ENCODE data around the gene WRNIP1.
"Not testable (repeated sequence)": the region's sequence is repeated elsewhere in the genome, so short reads cannot be mapped to it uniquely, and the experiment has no call there.

WRNIP1 gene

GRCh38 chr6:2758980-2759379 is 6.2 kb upstream of the WRNIP1 start:
- TF ChIP-seq CTCF (IDR thresholded peaks at IDR 0.05; ENCODE audit: low read depth, low read length, missing control alignments) = no peak
- DNase-seq (ENCODE audit: extremely low read depth, low read depth) = no peak
- H3K4me3 ChIP-seq (replicated peaks; ENCODE audit: low read depth, low read length) = no peak overlapping the region

GRCh38 chr6:2760882-2761842 is 4.0 kb upstream of the WRNIP1 start:
- no peak overlapping the region for H3K4me3 ChIP-seq (replicated peaks; ENCODE audit: low read depth, low read length)
- TF ChIP-seq CTCF (IDR thresholded peaks at IDR 0.05; ENCODE audit: low read depth, low read length, missing control alignments) = peak; percentile 5
- no peak for DNase-seq (ENCODE audit: extremely low read depth, low read depth)

GRCh38 chr6:2762868-2763267 is 2.3 kb upstream of the WRNIP1 start:
- not testable (repeated sequence) for H3K4me3 ChIP-seq (replicated peaks; ENCODE audit: low read depth, low read length); DNase-seq (ENCODE audit: extremely low read depth, low read depth)

GRCh38 chr6:2763345-2763841 is 1.8 kb upstream of the WRNIP1 start:
- TF ChIP-seq CTCF (IDR thresholded peaks at IDR 0.05; ENCODE audit: low read depth, low read length, missing control alignments) = no peak
- no peak overlapping the region for H3K4me3 ChIP-seq (replicated peaks; ENCODE audit: low read depth, low read length)
- no peak for DNase-seq (ENCODE audit: extremely low read depth, low read depth)

- H3K4me3 ChIP-seq (replicated peaks; ENCODE audit: low read depth, low read length) = peak overlapping the region; percentile 52
- TF ChIP-seq CTCF (IDR thresholded peaks at IDR 0.05; ENCODE audit: low read depth, low read length, missing control alignments) = no peak
- no peak for DNase-seq (ENCODE audit: extremely low read depth, low read depth)
Measured at GRCh38 chr6:2763876-2764540, 1.2 kb upstream of the WRNIP1 start.

- no peak for DNase-seq (ENCODE audit: extremely low read depth, low read depth)
- TF ChIP-seq CTCF (IDR thresholded peaks at IDR 0.05; ENCODE audit: low read depth, low read length, missing control alignments) = no peak
- peak overlapping the region; percentile 52 for H3K4me3 ChIP-seq (replicated peaks; ENCODE audit: low read depth, low read length)
Measured at GRCh38 chr6:2764610-2765165, 505 bp upstream of the WRNIP1 start.
